NCI-H2107 (cell line): ENCODE data around the gene IQSEC2.
A peak's percentile ranks its signal among the peaks of the same experiment; 100 is the strongest.

Experiments
- DNase-seq: peaks from one replicate; lab custom pipeline; 2025; lab: John Stamatoyannopoulos, UW

IQSEC2 gene

DNA sequence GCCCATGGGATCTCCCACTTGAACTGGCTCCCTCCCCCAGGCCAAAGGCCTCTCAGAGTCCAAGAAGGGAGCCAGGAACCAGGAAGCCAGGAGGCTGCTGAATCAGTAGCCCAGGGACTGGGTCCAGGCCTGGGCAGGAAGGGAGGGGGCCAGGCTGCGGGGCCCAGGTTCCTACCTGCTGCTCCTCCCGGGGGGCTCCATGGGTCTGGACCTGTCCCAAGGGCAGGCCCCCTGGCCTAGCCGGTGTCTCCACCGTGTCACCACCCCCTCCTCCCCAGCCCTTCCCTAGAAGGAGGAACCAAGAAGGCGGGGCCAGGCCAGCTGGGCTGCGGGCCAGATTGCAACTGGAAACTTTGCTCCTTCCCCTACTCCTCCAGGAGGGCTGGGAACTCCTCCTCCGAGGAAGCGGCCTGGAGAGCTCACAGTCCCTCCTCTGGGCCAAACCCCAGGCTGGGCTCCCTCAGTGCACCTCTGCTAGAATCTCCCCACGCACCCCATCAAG, at the start of gene IQSEC2:
Gene IQSEC2, minus strand, starts transcription at position 264 of the 502 bp plus-strand sequence.
- peak; percentile 59 for DNase-seq

DNA sequence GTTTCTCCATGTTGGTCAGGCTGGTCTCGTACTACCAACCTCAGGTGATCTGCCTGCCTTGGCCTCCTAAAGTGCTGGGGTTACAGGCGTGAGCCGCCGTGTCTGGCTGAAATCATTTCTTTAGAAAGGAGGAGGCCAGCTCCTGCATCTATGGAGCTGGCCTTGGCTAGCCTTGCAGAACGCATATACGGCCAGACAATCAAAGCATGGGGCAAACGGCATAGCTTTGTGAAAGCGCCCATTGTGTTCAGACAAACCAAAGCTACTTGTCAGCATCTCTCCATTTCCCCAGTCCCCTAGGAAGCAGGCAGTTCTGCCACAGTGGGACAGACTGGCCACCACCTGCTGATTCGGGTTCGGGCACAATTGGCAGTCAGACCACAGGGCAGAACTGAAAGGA, 48.9 kb upstream of the IQSEC2 start:
- DNase-seq, result no peak

DNA sequence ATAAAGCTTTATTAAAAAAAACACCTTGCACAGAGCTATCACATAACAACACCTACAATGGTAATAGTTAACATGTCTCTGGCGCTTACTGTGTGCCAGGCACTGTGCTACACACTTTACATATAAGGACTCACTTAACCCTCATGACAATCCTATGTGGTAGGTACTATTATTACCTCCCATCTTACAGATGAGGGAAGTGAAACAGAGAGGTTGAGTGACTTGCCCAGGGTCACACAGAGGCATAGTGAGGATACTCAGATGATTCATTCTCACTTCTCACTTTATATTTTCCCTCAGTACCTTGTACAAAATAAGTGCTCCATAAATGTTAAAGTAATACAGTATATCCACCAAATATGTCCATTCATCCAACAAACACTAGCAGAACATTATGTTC, 43.4 kb upstream of the IQSEC2 start:
- DNase-seq, result no peak

DNA sequence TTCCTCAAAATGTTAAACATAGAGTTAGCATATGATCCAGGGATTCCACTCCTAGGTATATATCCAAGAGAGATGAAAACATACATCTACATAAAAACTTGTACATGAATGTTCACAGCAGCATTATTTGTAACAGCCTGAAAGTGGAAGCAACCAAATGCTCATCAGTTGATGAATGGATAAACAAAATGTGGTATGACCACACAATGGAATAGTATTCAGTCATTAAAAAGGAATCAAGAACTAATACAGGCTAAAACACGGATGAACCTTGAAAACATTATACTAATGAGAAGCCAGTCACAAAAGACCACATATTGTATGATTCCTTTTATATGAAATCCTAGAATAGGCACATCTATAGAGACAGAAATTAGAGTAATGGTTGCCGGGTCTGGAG, 42.7 kb upstream of the IQSEC2 start:
- DNase-seq, result no peak

DNA sequence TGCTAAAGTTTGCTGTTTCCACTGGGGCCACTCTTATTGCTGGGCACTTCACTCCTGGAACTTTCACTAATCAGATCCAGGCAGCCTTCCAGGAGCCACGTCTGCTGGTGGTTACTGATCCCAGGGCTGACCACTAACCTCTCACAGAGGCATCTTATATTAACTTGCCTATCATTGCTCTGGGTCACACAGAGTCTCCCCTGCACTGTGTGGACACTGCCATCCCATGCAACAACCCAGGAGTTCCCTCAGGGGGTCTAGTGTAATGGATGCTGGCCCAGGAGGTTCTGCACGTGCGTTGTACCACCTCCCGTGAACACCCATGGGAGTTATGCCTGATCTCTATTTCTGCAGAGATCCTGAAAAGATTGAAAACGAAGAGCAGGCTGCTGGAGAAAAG, 41.8 kb upstream of the IQSEC2 start:
- no peak for DNase-seq

DNA sequence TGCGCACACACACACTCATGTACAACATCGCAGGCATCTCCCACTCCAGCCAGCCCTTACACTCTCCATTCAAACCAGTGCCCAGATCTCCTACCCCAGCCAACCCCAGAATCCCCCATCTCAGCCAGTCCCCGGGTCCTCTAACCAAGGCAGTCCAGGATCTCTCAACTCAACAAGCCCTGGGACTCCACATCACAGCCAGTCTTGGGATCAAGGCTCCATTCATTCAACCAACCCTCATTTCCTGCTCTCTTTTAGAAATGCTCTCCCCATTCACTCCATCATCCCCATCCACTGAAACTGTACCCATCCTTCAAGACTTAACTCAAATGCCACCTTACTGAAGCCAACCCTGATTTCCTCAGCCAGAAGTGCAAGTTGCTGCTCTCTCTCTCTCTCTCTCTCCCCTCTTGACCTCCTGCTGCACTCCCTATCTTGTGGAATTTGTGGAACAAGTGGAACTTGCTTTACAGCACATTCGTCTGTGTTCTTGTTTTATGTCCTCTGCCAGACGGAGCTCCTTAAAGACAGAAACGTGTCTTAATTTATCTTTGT, 40.6 kb upstream of the IQSEC2 start:
- no peak for DNase-seq

DNA sequence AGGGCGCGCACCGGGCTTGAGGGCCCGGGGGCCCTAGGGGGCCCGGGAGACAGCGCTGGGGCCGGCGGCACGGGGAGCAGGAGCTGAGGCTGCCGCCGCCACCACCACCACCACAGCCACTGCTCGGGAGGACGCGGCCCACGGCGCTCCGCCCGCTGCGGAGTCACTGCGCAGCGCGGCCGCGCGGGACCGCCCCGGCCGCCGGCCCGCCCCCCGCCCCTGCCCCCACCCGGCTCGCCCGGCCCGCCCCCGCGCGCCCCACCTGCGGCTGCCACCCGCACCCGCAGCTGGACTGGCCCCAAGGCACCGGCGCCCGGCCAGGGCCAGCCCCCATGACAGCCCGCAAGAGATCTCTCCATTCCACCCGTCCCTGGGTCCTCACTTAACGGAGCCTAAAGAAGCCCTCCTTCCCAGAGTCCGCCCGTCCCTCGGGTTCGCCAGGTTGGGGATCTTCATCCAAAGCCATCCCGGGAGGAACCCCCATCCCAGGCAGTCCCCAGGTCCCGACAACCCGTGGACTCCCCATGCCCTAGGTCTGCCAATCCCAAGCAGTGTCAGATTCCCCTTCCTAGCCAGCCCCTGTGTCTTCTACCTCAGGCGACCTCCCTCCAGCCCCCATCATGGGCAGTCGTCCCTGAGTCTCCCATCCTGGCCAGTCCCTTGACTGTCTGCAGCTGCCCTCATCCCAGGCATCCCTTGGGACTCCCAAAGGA, 40.0 kb upstream of the IQSEC2 start:
- no peak for DNase-seq

DNA sequence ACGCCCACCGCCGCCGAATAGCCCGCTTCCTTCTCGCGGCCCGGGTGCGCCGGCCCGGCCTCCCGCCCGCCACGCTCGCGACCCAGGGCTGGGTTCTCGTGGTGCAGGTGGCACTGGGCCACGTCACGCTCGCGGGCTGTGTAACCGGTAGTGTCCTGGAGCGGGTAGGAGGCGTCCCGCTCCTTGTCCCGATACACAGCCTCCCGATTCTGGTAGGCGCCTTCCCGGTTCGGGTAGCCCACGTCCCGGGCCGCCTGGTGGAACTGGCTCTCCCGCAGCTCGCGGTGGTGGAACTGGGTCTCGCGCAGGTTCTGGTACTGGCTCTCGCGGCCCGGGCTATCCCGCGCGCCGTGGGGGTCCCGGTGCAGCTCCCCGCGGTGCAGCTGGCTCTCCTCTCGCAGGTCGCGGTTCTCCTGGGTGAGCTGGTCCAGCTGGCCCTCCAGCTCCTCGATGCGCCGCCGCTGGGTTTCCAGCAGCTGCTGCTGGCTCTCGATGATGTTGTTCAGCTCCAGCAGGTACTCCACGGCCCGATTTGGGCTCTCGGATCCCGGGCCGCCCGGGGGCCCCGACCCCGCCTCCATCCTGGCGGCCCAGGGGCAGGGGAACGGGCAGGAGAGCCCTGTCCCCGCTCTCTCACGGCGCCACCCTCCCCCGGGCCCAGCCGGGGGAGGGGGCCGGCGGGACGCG, 39.3 kb upstream of the IQSEC2 start:
- no peak for DNase-seq

DNA sequence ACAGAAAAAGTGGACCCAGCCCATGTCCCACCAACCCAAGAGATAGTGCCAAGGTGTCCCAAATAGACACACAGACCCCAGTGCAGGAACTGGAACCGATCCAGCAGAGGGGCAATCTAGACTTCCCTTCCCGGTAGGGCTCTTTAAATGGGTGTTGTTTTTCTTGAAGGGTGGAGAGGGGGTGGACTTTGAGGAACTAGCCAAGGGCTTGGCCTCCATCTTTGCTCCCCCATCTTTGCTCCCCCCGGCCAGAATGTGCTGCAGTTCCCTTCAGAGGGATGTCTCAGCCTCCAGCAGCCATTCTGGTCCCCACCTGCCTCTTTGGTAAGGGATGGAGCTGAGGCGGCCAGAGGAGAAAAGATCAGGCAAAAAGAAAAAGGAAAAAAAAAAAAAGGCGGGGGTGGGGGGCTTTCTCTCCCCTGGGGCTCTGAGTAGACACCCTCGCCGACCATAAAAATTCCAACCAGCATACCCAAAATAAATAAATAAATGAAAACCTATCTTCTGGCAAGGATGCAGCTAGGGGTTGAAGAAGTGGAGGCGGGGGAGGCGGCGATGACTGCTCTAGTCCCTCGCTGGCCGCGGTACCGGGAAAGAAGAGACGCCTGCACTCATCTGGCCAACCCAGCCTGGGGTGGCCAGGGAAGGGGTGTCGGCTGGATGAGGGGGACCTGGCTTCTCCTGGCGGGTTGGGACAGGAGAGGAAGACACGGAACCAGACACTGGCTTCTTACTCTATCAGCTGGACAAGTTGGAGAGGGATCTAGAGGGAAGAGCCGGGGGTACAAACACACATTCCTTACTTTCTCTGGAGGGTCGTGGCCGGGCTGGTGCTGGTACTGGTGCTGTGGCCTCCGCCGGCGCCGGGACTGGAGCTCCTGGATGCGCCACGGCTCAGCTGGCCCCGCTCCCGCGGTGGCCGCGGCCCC, 38.5 kb upstream of the IQSEC2 start:
- DNase-seq, result no peak

DNA sequence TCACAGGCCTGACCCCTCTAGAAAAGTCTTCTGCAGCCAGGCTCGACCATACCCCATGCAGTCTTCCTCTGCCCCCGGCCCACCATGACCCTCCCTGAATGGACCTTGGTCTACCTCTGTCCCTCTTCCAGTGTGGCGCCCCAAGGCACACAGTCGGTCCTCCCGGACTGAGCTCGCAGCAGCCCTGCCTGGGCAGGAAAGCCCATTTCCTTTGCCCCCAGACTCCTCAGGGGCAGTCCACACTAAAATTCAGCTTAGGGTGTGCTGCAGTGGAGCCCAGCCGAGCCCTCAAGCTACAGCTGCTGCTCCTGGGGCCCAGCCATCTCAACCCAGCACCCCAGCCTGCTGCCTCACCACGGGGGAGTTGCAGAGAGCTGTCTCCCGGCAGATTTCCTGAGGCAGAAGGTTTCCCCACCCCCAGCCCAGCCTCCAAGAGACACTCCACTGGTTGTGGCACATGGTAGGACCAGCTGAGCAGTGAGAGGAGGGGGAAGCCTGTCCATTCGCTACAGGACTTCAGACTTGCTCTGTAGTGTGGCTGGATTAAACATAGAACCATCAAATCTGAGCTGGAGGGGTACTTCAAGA, 37.5 kb upstream of the IQSEC2 start:
- DNase-seq, result no peak

DNA sequence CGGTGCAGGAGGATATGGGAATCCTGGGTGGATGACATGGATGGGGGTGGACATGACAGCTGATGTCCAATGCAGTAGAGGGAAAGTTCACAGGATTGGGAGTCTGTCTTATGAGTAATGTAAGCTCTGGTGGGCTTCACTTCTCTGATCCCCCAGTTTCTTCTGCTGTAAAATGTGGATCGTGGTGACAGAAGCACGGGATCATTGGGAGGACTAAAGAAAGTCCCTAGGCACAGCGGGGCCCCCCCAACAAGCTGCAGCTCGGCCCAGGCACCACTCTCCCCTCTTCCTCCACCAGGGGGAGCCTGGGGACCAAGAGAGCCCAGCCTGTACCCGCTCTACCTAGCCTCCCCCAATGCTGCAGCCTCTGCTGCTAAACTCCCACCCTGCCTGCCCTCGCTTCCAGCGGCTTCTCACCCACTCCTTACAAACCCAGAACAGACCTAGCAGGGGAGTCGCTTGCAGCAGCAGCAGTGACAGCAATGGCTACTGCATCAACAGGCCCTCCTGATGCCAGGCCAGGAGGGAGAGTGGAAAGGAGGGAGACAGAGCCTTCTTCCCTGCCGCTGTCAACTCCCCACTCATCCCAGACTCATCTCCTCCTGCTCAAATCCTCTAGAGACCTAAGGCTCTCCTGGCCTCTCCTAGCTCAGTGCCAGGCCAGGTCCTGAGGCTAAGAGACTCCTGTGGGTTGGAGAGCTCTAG, 36.1 kb upstream of the IQSEC2 start:
- DNase-seq, result peak; percentile 10

DNA sequence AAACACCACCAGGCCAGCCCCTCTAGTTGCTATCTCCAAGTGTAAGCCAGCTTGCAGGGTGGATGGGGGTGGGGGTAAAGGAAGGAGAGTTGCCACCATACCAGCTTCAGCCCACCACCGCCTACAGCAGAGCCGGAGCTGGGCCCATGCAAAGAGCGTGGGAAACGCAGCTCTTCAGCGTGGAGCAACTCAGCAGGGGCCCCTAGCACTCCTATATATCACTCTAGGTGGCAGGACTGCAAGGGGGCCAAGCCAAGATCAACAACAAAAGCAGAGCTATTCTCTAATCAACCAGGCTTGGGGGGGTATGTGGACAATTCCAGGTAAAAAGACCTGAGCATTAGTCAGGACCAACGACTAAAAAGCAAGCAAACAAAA, 35.5 kb upstream of the IQSEC2 start:
- DNase-seq, result no peak

DNA sequence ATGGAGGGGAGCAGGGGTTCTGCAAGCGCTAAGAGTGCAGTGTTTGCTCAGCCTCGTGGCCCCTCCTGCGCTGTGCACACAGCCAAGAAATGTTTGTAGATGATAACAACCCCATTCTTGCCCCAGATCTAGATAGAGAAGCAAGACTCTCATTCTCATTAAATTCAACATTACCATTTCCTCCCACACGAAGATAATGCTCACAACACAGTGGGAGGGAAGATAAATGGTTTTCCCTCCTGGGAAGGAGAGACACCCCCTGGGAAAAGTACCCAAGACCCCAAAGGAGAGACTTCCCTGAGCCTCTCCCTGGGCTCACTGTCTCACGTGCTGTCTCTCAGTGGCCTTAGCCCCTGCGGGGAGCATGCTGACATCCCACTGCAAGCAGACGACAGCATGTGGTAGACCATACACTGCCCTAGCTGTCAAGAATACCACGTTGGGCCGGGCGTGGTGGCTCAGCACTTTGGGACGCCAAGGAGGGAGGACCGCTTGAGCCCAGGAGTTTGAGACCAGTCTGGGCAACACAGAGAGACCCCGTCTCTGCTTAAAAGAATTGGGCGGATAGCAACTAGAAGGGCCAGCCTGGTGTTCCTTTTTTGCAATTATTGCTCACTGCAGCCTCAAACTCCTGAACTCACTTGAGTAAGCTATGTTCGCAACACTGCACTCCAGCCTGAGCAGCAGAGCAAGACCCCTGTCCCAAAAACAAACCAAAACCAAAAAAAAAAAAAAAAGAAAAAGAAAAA, 34.9 kb upstream of the IQSEC2 start:
- DNase-seq, result no peak

DNA sequence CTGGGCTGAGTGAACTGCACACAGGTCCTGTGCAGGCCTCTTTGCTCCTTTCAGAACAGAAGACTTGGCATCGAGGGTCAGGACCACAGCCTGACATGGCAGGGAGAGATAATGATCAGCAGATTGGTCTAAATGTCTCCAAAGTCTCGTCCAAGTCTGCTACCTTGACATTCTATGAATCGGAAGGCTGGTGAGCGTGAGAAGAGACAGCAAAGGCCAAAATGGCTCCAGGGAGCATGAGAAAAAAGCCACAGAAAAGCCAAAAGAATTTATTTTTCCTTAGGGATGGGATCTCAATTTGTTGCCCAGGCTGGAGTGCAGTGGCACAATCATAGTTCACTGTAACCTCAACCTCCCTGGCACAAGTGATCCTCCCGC, 32.3 kb upstream of the IQSEC2 start:
- no peak for DNase-seq

DNA sequence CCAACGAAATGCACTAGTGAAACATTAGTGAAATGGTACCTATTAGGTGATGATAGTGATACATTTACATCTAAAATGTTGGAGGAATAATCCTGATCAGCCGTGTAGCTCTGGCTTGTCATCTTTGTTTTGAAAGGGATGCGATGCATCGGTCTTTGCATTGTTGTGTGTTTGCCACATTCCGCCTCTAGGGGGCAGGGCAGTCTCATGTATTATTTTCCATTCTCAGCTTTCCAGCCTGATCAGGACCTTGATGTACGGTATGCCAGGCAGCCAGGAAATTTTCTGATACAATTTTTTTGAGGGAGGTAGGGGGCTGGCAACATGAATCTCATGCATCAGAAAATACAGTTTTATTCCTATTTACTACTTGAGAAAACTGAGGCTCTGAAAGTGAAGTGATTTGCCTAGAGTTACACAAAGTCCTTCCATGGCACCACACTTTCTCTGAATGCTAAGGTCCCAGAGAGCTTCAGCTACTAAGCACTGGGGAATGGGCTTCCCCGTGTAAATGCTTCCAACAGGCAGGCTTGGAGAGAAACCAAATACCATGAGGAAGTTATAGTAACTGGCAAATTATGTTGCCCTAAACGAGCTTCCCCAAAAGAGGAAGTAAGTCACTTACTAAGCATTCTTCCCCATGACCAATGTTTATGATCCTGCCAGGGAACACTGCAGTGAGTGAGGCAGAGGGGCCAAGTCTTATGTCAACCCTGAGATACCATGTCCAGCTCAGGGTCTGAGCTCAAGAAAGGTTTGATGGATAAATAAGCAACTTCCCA, 31.8 kb upstream of the IQSEC2 start:
- DNase-seq, result peak; percentile 51

DNA sequence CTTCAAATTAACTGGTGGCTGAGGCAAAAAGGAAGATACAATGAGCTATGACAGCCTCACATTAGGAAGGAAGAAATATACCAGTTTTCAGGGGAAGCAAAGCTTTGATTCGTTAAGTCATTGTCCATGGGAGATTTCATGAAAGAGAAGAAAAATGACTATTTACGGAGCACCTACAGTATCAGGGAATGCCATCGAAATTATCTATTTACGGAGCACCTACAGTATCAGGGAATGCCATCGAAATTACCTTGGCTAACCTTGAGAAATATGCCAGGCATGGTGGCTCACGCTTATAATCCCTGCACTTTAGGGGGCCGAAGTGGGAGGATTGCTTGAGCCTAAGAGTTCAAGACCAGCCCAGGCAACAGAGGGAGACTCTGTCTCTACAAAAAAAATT, 28.5 kb upstream of the IQSEC2 start:
- DNase-seq, result no peak

DNA sequence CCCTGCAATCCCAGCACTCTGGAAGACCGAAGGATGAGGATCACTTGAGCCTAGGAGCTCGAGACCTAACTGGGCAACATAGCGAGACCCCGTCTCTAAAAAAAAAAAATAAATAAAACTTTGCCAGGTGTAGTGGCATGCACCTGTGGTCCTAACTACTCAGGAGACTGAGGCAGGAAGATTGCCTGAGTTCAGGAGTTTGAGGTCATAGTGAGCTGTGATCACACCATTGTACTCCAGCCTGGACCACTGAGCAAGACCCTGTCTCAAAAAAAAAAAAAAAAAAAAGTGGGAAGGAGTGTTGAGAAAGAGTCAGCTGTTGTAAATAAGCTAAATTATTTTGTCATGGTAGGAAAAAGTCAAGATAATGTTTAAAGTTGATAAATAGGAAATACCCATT, 27.5 kb upstream of the IQSEC2 start:
- no peak for DNase-seq

DNA sequence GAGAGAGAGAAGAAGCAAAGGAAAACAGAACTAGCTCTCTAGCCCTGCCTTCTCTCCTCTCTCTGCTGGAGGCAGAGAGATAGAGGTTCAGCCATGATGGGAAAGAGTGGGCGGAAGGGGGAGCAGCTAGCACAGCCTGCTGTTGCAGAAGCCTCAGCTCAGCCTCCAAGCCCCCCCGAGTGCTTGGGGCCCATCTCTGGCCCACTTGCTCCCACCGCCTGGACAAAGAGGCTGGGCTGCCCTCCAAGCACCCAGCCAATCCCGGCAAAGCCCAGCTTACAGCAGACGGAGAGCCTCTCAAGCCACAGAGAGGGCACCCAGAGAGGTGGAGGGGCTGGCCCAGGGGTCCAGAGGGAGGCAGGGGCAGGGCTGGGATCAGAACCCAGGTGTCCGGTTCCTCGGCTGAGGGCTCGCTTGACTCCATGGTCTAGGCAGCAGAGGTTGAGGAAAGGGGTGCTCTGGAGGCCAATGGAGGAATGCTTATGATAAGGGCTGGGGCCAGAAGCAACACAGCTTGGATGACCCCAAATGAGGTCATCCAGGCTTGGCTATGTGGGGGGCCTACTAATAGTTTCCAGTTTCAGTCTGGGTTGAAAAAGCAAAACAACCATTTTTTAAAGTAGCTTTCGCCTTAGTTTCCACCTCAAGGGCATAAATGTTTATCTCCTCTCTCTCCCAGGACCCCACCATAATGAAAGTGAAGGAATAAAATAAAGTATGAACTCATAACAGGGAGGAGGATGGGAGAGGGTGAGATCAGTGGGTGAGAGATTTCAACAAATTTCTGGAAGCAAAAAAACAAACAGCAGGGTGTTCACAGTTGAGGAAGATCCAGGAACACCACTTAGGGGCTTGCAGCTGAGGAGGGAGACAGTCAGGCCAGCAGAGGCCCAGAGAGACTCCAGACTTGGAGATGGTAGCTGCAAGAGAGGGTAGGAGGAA, 24.9 kb upstream of the IQSEC2 start:
- no peak for DNase-seq
